AG09309 (cell line): ENCODE measurements around the gene TMPRSS9.
"Not testable (repeated sequence)": the region's sequence is repeated elsewhere in the genome, so short reads cannot be mapped to it uniquely, and the experiment has no call there.

ENCODE experiments used
- DNase-seq: peaks from one replicate; pipeline ENCODE4 v3.0.0-alpha.2; 2010; ENCODE audit warnings: low read depth
- H3K4me3 ChIP-seq: 2 replicates; pipeline ENCODE4 v1.5.1; 2011; ENCODE audit warnings: mild to moderate bottlenecking, low read depth, low read length, moderate library complexity; ENCODE audit not compliant: control insufficient read depth
- CTCF ChIP-seq: IDR thresholded peaks from 2 replicates; pipeline ENCODE4 v1.5.1; 2011; ENCODE audit warnings: mild to moderate bottlenecking, low read depth, low read length, inconsistent platforms; ENCODE audit not compliant: insufficient read depth, control insufficient read depth; ENCODE audit errors: missing control alignments

Gene TMPRSS9

GRCh38 chr19:2413629-2414028 is 53.6 kb downstream of the TMPRSS9 start:
- DNase-seq: no peak
- no peak for TF ChIP-seq CTCF

GRCh38 chr19:2415281-2415972 is 55.4 kb downstream of the TMPRSS9 start:
- TF ChIP-seq CTCF: no peak
- H3K4me3 ChIP-seq: no peak overlapping the region
- DNase-seq: no peak

More at GRCh38 chr19:2413629-2414028, 53.6 kb downstream of the TMPRSS9 start:
- no peak overlapping the region for H3K4me3 ChIP-seq

- no peak overlapping the region for H3K4me3 ChIP-seq
- DNase-seq: no peak
- TF ChIP-seq CTCF: no peak
Observed at GRCh38 chr19:2415973-2416319, 55.9 kb downstream of the TMPRSS9 start.

GRCh38 chr19:2416321-2417097 is 56.4 kb downstream of the TMPRSS9 start:
- TF ChIP-seq CTCF: no peak
- no peak for DNase-seq

GRCh38 chr19:2417436-2417835 is 57.4 kb downstream of the TMPRSS9 start:
- not testable (repeated sequence) for DNase-seq, H3K4me3 ChIP-seq

More at GRCh38 chr19:2416321-2417097, 56.4 kb downstream of the TMPRSS9 start:
- H3K4me3 ChIP-seq: no peak overlapping the region

- no peak for DNase-seq
- no peak overlapping the region for H3K4me3 ChIP-seq
- TF ChIP-seq CTCF: no peak
Observed at GRCh38 chr19:2417881-2418406, 57.9 kb downstream of the TMPRSS9 start.

- no peak for DNase-seq
- no peak for TF ChIP-seq CTCF
- no peak overlapping the region for H3K4me3 ChIP-seq
Observed at GRCh38 chr19:2419754-2420153, 59.7 kb downstream of the TMPRSS9 start.
